ENCODE data around the gene EEF1A2.

The EEF1A2 gene

DNA sequence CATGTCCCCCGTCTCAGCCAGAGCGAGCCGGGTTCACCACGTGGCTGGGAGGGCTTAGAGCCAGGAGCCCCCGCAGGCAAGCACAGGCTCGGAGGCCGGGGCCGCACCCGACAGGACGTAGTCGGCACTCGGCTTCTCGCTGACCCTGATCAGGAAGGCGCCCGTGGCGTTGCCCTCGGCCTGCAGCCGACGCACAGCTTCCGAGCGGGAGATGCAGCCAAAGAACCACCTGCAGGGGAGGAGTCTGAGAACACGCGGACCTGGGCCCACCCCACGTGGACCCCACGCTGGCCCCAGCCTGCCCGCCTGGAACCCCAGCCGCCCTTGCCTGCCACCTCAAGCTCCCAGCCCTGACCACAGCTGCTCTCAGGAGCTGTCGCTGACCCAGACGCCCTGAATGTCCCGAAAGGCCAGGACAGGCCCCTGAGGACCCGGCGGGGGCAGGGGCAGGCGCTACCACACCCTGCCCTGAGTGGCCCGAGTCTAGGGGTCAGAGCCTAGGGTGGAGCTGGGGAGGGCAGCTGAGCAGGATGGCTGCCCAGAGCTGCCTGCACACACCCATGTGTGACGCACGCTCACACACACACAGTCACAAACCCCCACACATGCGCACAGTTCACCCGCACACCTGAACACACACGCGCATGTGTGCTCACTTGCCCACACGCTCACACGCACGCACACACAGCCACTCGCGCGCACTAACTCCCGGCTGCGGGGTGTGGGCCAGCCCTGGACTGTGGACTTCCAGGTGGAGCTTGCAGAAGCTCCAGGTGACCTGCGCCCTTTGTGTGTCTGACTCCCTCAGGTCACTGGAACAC is 36.2 kb upstream of the EEF1A2 start:
- no peak overlapping the region for H3K27ac ChIP-seq (ENCODE audit: low read length)
- H3K4me1 ChIP-seq (ENCODE audit: insufficient read depth, low read length): no peaks in the 10 kb centered on the region
- no peak overlapping the region for H3K9ac ChIP-seq (ENCODE audit: low read depth, low read length)
- H3K4me3 ChIP-seq (ENCODE audit: low read length): no peak overlapping the region
- H3K9me3 ChIP-seq (ENCODE audit: insufficient read depth, low read depth, low read length): no peaks in the 10 kb centered on the region
- no peaks in the 10 kb centered on the region for H3K36me3 ChIP-seq (ENCODE audit: insufficient read depth, low read depth, low read length)
- H3K27me3 ChIP-seq (ENCODE audit: insufficient read depth, low read length): no peaks in the 10 kb centered on the region

GRCh38 chr20:63534427-63534830 is 35.5 kb upstream of the EEF1A2 start:
- Histone ChIP-seq H3K9me3 (ENCODE audit: insufficient read depth, low read depth, low read length) (no peaks in the 10 kb centered on the region), H3K36me3 (ENCODE audit: insufficient read depth, low read depth, low read length) (no peaks in the 10 kb centered on the region), H3K4me1 (ENCODE audit: insufficient read depth, low read length) (no peaks in the 10 kb centered on the region), H3K27ac (ENCODE audit: low read length) (no peak overlapping the region), H3K9ac (ENCODE audit: low read depth, low read length) (no peak overlapping the region), H3K4me3 (ENCODE audit: low read length) (no peak overlapping the region), H3K27me3 (ENCODE audit: insufficient read depth, low read length) (no peaks in the 10 kb centered on the region)

GRCh38 chr20:63533871-63534393 is 35.0 kb upstream of the EEF1A2 start:
- Histone ChIP-seq H3K4me3 (ENCODE audit: low read length) (no peak overlapping the region), H3K9me3 (ENCODE audit: insufficient read depth, low read depth, low read length) (no peaks in the 10 kb centered on the region), H3K36me3 (ENCODE audit: insufficient read depth, low read depth, low read length) (no peaks in the 10 kb centered on the region), H3K4me1 (ENCODE audit: insufficient read depth, low read length) (no peaks in the 10 kb centered on the region), H3K27ac (ENCODE audit: low read length) (no peak overlapping the region), H3K9ac (ENCODE audit: low read depth, low read length) (no peak overlapping the region), H3K27me3 (ENCODE audit: insufficient read depth, low read length) (no peaks in the 10 kb centered on the region)

GRCh38 chr20:63533388-63533787 is 34.5 kb upstream of the EEF1A2 start:
- H3K4me3 ChIP-seq (ENCODE audit: low read length): no peak overlapping the region
- no peaks in the 10 kb centered on the region for H3K9me3 ChIP-seq (ENCODE audit: insufficient read depth, low read depth, low read length)
- H3K27ac ChIP-seq (ENCODE audit: low read length): no peak overlapping the region
- no peaks in the 10 kb centered on the region for H3K36me3 ChIP-seq (ENCODE audit: insufficient read depth, low read depth, low read length)
- no peaks in the 10 kb centered on the region for H3K27me3 ChIP-seq (ENCODE audit: insufficient read depth, low read length)
- H3K9ac ChIP-seq (ENCODE audit: low read depth, low read length): no peak overlapping the region
- no peaks in the 10 kb centered on the region for H3K4me1 ChIP-seq (ENCODE audit: insufficient read depth, low read length)

DNA sequence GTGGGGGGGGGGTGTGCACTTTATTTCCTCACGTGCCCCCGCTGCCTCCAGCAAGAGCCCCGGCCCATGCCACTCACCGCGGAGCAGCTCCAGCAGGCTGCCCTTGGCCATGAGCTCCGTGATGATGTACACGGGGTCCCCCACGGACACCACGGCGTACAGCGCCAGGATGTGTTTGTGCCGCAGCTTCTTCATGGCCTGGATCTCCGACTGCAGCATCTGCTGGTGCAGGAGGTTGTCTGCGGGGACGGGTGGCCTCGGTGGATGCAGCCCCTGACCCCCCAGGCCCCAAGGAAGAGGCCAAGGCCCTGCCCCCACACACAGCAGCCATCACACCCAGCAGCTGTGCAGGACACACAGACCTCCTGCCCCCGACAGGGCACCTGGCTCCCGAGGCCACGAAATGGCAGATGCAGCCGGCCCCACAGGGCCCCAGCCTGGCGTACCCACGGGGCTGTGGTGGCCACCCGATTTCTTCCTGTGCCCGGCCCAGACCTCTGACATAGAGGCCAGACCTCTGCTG is 33.6 kb upstream of the EEF1A2 start:
- H3K9me3 ChIP-seq (ENCODE audit: insufficient read depth, low read depth, low read length): no peaks in the 10 kb centered on the region
- H3K27me3 ChIP-seq (ENCODE audit: insufficient read depth, low read length): no peaks in the 10 kb centered on the region
- no peaks in the 10 kb centered on the region for H3K4me1 ChIP-seq (ENCODE audit: insufficient read depth, low read length)
- H3K4me3 ChIP-seq (ENCODE audit: low read length): no peak overlapping the region
- no peaks in the 10 kb centered on the region for H3K36me3 ChIP-seq (ENCODE audit: insufficient read depth, low read depth, low read length)
- H3K9ac ChIP-seq (ENCODE audit: low read depth, low read length): no peak overlapping the region
- H3K27ac ChIP-seq (ENCODE audit: low read length): no peak overlapping the region

DNA sequence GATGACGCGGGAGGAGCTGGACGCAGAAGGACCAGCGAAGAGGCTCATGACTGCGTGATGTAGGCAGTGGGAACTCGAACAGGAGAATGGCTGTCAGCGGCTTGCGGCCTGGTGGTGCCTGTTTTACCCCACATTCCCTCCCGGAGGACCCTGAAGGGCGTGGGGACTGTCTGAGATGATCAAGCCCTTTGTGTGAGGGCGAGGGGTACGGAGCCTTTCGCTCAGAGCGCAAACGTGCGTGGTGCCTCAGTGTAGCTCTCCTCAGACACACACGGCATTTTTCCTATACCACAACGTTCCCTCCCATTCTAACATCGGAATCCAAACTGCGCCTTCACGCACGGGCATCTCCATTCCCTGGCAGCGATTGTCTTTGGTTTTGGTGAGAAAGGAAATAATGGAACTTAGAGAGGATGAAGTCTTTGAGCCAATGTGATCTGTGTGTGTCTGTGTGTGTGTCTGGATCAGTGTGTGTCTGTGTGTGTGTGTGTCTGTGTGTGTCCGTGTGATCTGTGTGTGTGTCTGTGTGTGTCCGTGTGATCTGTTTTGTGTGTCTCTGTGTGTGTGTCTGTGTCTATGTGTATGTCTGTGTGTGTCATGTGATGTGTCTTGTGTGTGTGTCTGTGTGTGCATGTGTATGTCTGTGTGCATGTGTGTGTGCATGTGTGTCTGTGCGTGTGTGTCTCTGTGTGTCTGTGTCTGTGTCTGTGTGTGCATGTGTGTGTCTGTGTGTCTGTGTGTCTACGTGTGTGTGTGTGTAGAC is 33.0 kb upstream of the EEF1A2 start:
- H3K27ac ChIP-seq (ENCODE audit: low read length): no peak overlapping the region
- no peaks in the 10 kb centered on the region for H3K4me1 ChIP-seq (ENCODE audit: insufficient read depth, low read length)
- H3K9me3 ChIP-seq (ENCODE audit: insufficient read depth, low read depth, low read length): no peaks in the 10 kb centered on the region
- H3K4me3 ChIP-seq (ENCODE audit: low read length): no peak overlapping the region
- no peak overlapping the region for H3K9ac ChIP-seq (ENCODE audit: low read depth, low read length)
- H3K36me3 ChIP-seq (ENCODE audit: insufficient read depth, low read depth, low read length): no peaks in the 10 kb centered on the region
- no peaks in the 10 kb centered on the region for H3K27me3 ChIP-seq (ENCODE audit: insufficient read depth, low read length)

DNA sequence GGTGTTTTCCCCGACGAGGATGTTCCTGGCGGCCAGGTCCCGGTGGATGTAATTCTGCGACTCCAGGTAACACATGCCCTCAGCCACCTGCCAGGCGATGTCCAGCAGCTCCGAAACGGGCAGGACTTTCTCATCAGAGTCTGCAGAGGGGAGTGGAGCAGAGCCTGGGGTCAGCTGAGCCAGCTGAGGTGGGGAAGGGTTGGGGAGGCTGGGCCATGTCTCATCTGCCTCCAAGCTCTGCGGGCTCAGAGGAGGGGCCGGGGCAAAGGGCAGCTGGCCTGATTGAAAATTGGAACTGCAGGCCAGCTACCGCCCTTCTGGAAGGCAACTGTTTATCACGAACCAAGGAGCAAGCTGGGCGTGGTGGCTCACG is 31.9 kb upstream of the EEF1A2 start:
- H3K9ac ChIP-seq (ENCODE audit: low read depth, low read length): no peak overlapping the region
- no peaks in the 10 kb centered on the region for H3K36me3 ChIP-seq (ENCODE audit: insufficient read depth, low read depth, low read length)
- H3K4me1 ChIP-seq (ENCODE audit: insufficient read depth, low read length): no peaks in the 10 kb centered on the region
- H3K27ac ChIP-seq (ENCODE audit: low read length): no peak overlapping the region
- no peaks in the 10 kb centered on the region for H3K27me3 ChIP-seq (ENCODE audit: insufficient read depth, low read length)
- no peaks in the 10 kb centered on the region for H3K9me3 ChIP-seq (ENCODE audit: insufficient read depth, low read depth, low read length)
- H3K4me3 ChIP-seq (ENCODE audit: low read length): no peak overlapping the region

DNA sequence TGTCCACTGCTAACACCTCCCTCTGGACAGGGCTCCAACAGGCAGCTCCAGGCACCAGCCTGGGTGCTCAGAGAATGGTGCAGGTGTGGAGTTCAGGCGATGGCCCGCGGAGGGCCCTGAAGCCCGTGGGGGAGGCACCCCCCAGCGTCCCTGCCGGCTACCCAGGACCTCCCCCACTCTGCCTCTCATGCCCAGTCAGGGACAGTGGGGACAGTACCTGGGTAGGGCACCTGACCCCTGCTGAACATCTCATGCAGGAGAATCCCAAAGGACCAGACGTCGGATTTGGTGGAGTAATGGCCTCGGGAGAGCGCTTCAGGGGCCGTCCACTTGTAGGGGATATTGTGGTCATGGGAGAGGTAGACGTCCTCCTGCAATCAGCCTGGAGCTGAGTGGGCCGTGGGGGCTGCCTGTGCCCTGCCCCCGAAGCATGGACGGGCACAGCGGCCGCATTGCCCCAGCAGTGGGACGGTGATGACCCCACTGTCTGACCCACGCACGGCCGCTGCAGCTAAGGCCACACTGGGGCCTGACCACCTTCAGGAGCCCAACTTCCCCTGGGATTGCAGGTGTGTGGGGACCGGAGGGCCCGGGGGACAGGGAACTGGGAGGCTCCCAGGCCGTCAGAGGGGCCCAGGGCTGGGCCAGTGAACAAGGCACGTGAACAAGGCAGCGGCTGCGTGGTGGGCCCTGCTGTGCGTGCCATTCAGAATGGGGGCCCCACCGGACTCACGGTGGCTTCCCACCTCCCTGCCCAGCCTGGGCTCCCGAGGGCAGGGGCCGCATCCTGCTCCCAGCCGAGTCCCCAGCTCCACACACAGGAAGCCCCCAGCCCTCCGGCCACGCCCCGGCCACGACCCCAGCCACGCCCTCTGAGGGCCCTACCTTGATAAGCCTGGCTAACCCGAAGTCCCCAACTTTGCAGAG is 31.2 kb upstream of the EEF1A2 start:
- no peaks in the 10 kb centered on the region for H3K27me3 ChIP-seq (ENCODE audit: insufficient read depth, low read length)
- H3K36me3 ChIP-seq (ENCODE audit: insufficient read depth, low read depth, low read length): no peaks in the 10 kb centered on the region
- H3K4me1 ChIP-seq (ENCODE audit: insufficient read depth, low read length): no peaks in the 10 kb centered on the region
- no peak overlapping the region for H3K4me3 ChIP-seq (ENCODE audit: low read length)
- H3K9ac ChIP-seq (ENCODE audit: low read depth, low read length): no peak overlapping the region
- no peak overlapping the region for H3K27ac ChIP-seq (ENCODE audit: low read length)
- H3K9me3 ChIP-seq (ENCODE audit: insufficient read depth, low read depth, low read length): no peaks in the 10 kb centered on the region

GRCh38 chr20:63529180-63529860 is 30.4 kb upstream of the EEF1A2 start:
- no peaks in the 10 kb centered on the region for H3K4me1 ChIP-seq (ENCODE audit: insufficient read depth, low read length)
- H3K9ac ChIP-seq (ENCODE audit: low read depth, low read length): no peak overlapping the region
- H3K36me3 ChIP-seq (ENCODE audit: insufficient read depth, low read depth, low read length): no peaks in the 10 kb centered on the region
- H3K27me3 ChIP-seq (ENCODE audit: insufficient read depth, low read length): no peaks in the 10 kb centered on the region
- no peaks in the 10 kb centered on the region for H3K9me3 ChIP-seq (ENCODE audit: insufficient read depth, low read depth, low read length)
- H3K27ac ChIP-seq (ENCODE audit: low read length): no peak overlapping the region
- no peak overlapping the region for H3K4me3 ChIP-seq (ENCODE audit: low read length)

GRCh38 chr20:63527184-63527583 is 28.3 kb upstream of the EEF1A2 start:
- Histone ChIP-seq H3K9ac (ENCODE audit: low read depth, low read length) (no peak overlapping the region), H3K27ac (ENCODE audit: low read length) (no peak overlapping the region), H3K4me1 (ENCODE audit: insufficient read depth, low read length) (no peaks in the 10 kb centered on the region), H3K27me3 (ENCODE audit: insufficient read depth, low read length) (no peaks in the 10 kb centered on the region), H3K9me3 (ENCODE audit: insufficient read depth, low read depth, low read length) (peaks cover 4% of the 10 kb centered on the region; the same call in 1 of the 2 replicates), H3K4me3 (ENCODE audit: low read length) (no peak overlapping the region), H3K36me3 (ENCODE audit: insufficient read depth, low read depth, low read length) (peaks cover 14% of the 10 kb centered on the region)

- Histone ChIP-seq H3K4me3 (ENCODE audit: low read length) (no peak overlapping the region), H3K4me1 (ENCODE audit: insufficient read depth, low read length) (no peaks in the 10 kb centered on the region), H3K36me3 (ENCODE audit: insufficient read depth, low read depth, low read length) (peaks cover 17% of the 10 kb centered on the region), H3K27ac (ENCODE audit: low read length) (no peak overlapping the region), H3K9ac (ENCODE audit: low read depth, low read length) (no peak overlapping the region), H3K27me3 (ENCODE audit: insufficient read depth, low read length) (no peaks in the 10 kb centered on the region), H3K9me3 (ENCODE audit: insufficient read depth, low read depth, low read length) (peaks cover 4% of the 10 kb centered on the region; the same call in 1 of the 2 replicates)
Measured at GRCh38 chr20:63525971-63526370, 27.1 kb upstream of the EEF1A2 start.

All from iPS-20b (cell line).